Endothelial cell of umbilical vein (primary cell): Measurements from ENCODE around the gene IGFL2. TPM values are rescaled to one million over a fixed set of nuclear protein-coding genes. Genes with fewer than 3 reads are reported as not detected.

ENCODE experiments used
- BruUV-seq: library from RNA; stranded (reverse); fragments of 400-500 nt; replicated peaks from 2 replicates; lab custom pipeline; 2021; lab: Mats Ljungman, UMichigan
- CTCF ChIA-PET: fragments of 300-600, 350-600 bp; sonication (Branson Sonifier 250); formaldehyde crosslinking; loops from one replicate; lab custom pipeline; 2021; ENCODE audit warnings: antibody characterized with exemption, inconsistent platforms; lab: Charles Lee
- POLR2A ChIA-PET: fragments of 300-600, 350-600 bp; sonication (Branson Sonifier 250); formaldehyde crosslinking; loops from one replicate; lab custom pipeline; 2021; ENCODE audit warnings: antibody characterized with exemption, inconsistent platforms; lab: Charles Lee
- DNase-seq: peaks from one replicate; pipeline ENCODE4 v3.0.0-alpha.2; 2011; ENCODE audit warnings: low read depth, low spot score
- FAIRE-seq: peaks from 2 replicates; lab custom pipeline; 2011; peaks lifted over from hg19 to GRCh38; lab: Jason Lieb, UNC
- H2AFZ ChIP-seq: 2 replicates; pipeline ENCODE4 v1.6.0; 2012; ENCODE audit warnings: low read depth, low read length, control low read depth, inconsistent platforms
- H3K27ac ChIP-seq: 2 replicates; pipeline ENCODE4 v1.5.1; 2011; ENCODE audit warnings: low read depth, mild to moderate bottlenecking, control low read depth, low read length, moderate library complexity; ENCODE audit not compliant: insufficient read depth
- H3K27me3 ChIP-seq, 2 experiments: 2 replicates each; pipeline versions ENCODE4 v1.6.0 to v1.6.1; 2011; ENCODE audit warnings: low read length in 2 of 2, mixed read lengths in 1 of 2; ENCODE audit not compliant: control insufficient read depth in 2 of 2, insufficient read depth in 2 of 2
- H3K36me3 ChIP-seq, 2 experiments: 2 replicates in 1 of 2; 3 replicates in 1 of 2; pipeline ENCODE4 v1.5.1; 2011; ENCODE audit warnings: low read length in 2 of 2, mild to moderate bottlenecking in 1 of 2, moderate library complexity in 1 of 2; ENCODE audit not compliant: control insufficient read depth in 2 of 2, insufficient read depth in 2 of 2; ENCODE audit errors: extremely low read depth in 1 of 2
- H3K4me1 ChIP-seq: 3 replicates; pipeline ENCODE4 v1.5.1; 2011; ENCODE audit warnings: mild to moderate bottlenecking, low read length; ENCODE audit not compliant: control insufficient read depth, insufficient read depth; ENCODE audit errors: extremely low read depth
- H3K4me2 ChIP-seq: 2 replicates; pipeline ENCODE4 v1.6.1; 2011; ENCODE audit warnings: low read length, control low read depth, mixed read lengths; ENCODE audit not compliant: insufficient read depth
- H3K4me3 ChIP-seq, 3 experiments: fragments of 200-600 bp in 1 of 3; sonication (generic), shearing (Covaris generic) in 1 of 3; replicated peaks in 1 of 3; 2 replicates each; pipeline ENCODE4 v1.5.1; 2011 to 2016; ENCODE audit warnings: control low read depth in 3 of 3, low read length in 3 of 3, mild to moderate bottlenecking in 2 of 3, inconsistent platforms in 1 of 3, low read depth in 1 of 3, moderate library complexity in 1 of 3; ENCODE audit not compliant: insufficient read depth in 1 of 3
- H3K79me2 ChIP-seq: 2 replicates; pipeline ENCODE4 v1.6.0; 2012; ENCODE audit warnings: low read length, inconsistent platforms; ENCODE audit not compliant: control insufficient read depth, insufficient read depth
- H3K9ac ChIP-seq: replicated peaks from 2 replicates; pipeline ENCODE3; 2011; ENCODE audit warnings: low read length, control low read depth; ENCODE audit not compliant: insufficient read depth; ENCODE audit errors: extremely low read depth
- H3K9me1 ChIP-seq: replicated peaks from 3 replicates; pipeline ENCODE4 v1.6.0; 2011; ENCODE audit warnings: mild to moderate bottlenecking, low read length; ENCODE audit not compliant: control insufficient read depth, insufficient read depth; ENCODE audit errors: extremely low read depth
- H3K9me3 ChIP-seq: replicated peaks from 2 replicates; pipeline ENCODE4 v1.5.1; 2012; ENCODE audit warnings: low read length, inconsistent platforms; ENCODE audit not compliant: control insufficient read depth, insufficient read depth
- H4K20me1 ChIP-seq: replicated peaks from 2 replicates; pipeline ENCODE3; 2011; ENCODE audit warnings: mild to moderate bottlenecking, low read length; ENCODE audit not compliant: control insufficient read depth, insufficient read depth; ENCODE audit errors: extremely low read depth
- EZH2 ChIP-seq: IDR thresholded peaks from 2 replicates; pipeline ENCODE4 v1.6.1; 2012; ENCODE audit warnings: borderline replicate concordance, low read depth, mild to moderate bottlenecking, moderate library complexity, low read length, inconsistent platforms; ENCODE audit not compliant: severe bottlenecking
- FOS ChIP-seq: IDR thresholded peaks from 2 replicates; pipeline ENCODE4 v1.6.1; 2011; ENCODE audit warnings: mild to moderate bottlenecking, low read length, moderate library complexity, borderline replicate concordance; ENCODE audit not compliant: insufficient read depth
- GATA2 ChIP-seq: IDR thresholded peaks from 2 replicates; pipeline ENCODE4 v1.7.0; 2011; ENCODE audit warnings: low read depth, mild to moderate bottlenecking, moderate library complexity, mixed read lengths, low read length; ENCODE audit not compliant: insufficient read length, insufficient read depth
- JUN ChIP-seq: IDR thresholded peaks from 2 replicates; pipeline ENCODE4 v1.6.1; 2011; ENCODE audit warnings: borderline replicate concordance, low read depth; ENCODE audit not compliant: insufficient read length, insufficient read depth
- MYC ChIP-seq: IDR thresholded peaks from one replicate; pipeline ENCODE4 v1.6.1; 2011; ENCODE audit warnings: mild to moderate bottlenecking, low read depth, low read length
- POLR2A ChIP-seq: IDR thresholded peaks from 2 replicates; pipeline ENCODE4 v1.6.1; 2012; ENCODE audit warnings: low read depth, mild to moderate bottlenecking, control low read depth, low read length
- POLR2AphosphoS5 ChIP-seq: IDR thresholded peaks from 2 replicates; pipeline ENCODE4 v1.6.1; 2012; ENCODE audit warnings: low read depth, mild to moderate bottlenecking, control low read depth, low read length, moderate library complexity; ENCODE audit not compliant: insufficient read depth
- dilution Hi-C: fragments of 300-500 bp; cut with MboI; formaldehyde crosslinking; loops from one replicate; pipeline ENCODE4 v1.15.0; 2019; ENCODE audit warnings: low sequenced_read_pairs; ENCODE audit not compliant: extremely low pct_ligation_motif_present
- intact Hi-C: fragments of 100-400 bp; cut with micrococcal nuclease; formaldehyde crosslinking; loops from one replicate; pipeline ENCODE4 v1.10.0; 2022
- polyA plus RNA-seq, 4 experiments: library from polyadenylated mRNA; depleted of rRNA in 3 of 4; stranded (reverse) in 3 of 4; unstranded in 1 of 4; fragments of >200 nt; gene quantifications; 2 replicates each; pipeline versions ENCODE4 v1.2.1 to v1.2.3, GENCODE V29; 2011 to 2012; ENCODE audit warnings: missing spikeins in 1 of 4
- total RNA-seq: library from RNA; stranded (reverse); gene quantifications from 2 replicates; pipeline ENCODE4 v1.2.3, GENCODE V29; 2021
- TF ChIP-seq, protein P1 (sequence below), 2 donors: IDR thresholded peaks; 1 replicate in 1 of 2; 2 replicates in 1 of 2; pipeline ENCODE4 v1.5.1; 2011; ENCODE audit warnings: low read length in 2 of 2, mild to moderate bottlenecking in 2 of 2, moderate library complexity in 2 of 2, control low read depth in 1 of 2, inconsistent platforms in 1 of 2, low read depth in 1 of 2; ENCODE audit not compliant: insufficient read depth in 1 of 2; ENCODE audit errors: extremely low read depth in 1 of 2
- TF ChIP-seq, protein P2 (sequence below): IDR thresholded peaks from 2 replicates; pipeline ENCODE4 v1.6.1; 2011; ENCODE audit not compliant: insufficient read depth, insufficient read length

IGFL2 gene
- total and polyA plus RNA-seq, 2 donors (not counting 3 experiments of a cell fraction or from before 2014, with no cell fraction given) = not detected

DNA sequence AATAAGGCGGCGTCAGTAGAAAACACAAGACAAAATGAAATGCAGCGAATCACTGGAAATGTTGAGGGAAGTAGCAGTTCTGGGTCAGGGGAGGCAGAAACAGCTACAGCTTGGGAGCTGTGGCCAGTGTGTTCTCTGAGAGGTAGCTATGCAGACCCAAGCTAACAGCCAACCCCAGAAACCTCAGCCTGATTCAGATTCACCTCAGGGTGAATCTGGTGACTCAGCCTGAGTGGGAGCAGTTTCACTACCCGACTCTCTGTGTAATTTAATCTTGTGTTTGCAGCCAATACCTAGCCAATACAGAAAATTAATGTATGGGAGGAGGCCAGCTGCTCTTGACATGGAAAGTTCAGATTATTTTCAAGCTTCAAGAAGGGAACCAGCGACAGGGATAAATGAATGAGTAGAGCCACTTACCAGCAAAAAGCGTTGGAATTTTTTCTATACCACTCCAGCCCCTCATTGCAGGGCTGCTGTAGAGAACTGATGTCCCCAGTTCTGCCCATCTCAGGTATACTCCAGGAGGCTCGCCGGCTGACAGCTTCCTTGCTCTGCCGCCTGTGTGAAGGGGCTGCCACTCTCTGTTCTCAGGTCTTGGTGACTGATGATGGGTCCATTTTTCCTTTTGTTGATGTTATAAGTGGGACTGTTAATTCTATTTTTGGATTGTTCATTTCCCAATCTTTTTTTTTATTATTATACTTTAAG, 32.5 kb upstream of the IGFL2 start:
- H3K4me3 ChIP-seq = no peak overlapping the region
- no peaks in the 10 kb centered on the region for H3K4me1 ChIP-seq
- H3K79me2 ChIP-seq = no peaks in the 10 kb centered on the region
- no peaks in the 10 kb centered on the region for H3K9me1 ChIP-seq
- H3K27ac ChIP-seq = no peak overlapping the region
- H3K36me3 ChIP-seq = no peaks in the 10 kb centered on the region
- ChIA-PET POLR2A (no interaction called here), CTCF (interaction anchor here (1.2 kb wide), 1 partner anchor 87 kb away, joined by 5 read pairs; no protein-coding TSS in a partner anchor)
- no peak for DNase-seq
- FAIRE-seq = no peak
- intact Hi-C loops = no loop called here
- no TSS peak for BruUV-seq
- no peak overlapping the region for H3K4me2 ChIP-seq
- no peaks in the 10 kb centered on the region for H3K9me3 ChIP-seq
- H3K27me3 ChIP-seq = peaks cover 32 to 57% of the 10 kb centered on the region in 2 experiments
- dilution Hi-C loops = no loop called here
- H4K20me1 ChIP-seq = no peaks in the 10 kb centered on the region
- TF ChIP-seq JUN = no peak
- no peak for TF ChIP-seq MYC
- TF ChIP-seq GATA2 = no peak
- TF ChIP-seq, protein P1, sequence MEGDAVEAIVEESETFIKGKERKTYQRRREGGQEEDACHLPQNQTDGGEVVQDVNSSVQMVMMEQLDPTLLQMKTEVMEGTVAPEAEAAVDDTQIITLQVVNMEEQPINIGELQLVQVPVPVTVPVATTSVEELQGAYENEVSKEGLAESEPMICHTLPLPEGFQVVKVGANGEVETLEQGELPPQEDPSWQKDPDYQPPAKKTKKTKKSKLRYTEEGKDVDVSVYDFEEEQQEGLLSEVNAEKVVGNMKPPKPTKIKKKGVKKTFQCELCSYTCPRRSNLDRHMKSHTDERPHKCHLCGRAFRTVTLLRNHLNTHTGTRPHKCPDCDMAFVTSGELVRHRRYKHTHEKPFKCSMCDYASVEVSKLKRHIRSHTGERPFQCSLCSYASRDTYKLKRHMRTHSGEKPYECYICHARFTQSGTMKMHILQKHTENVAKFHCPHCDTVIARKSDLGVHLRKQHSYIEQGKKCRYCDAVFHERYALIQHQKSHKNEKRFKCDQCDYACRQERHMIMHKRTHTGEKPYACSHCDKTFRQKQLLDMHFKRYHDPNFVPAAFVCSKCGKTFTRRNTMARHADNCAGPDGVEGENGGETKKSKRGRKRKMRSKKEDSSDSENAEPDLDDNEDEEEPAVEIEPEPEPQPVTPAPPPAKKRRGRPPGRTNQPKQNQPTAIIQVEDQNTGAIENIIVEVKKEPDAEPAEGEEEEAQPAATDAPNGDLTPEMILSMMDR (IDR thresholded peaks at IDR 0.05; ENCODE audit: extremely low read depth in 1 of 2, insufficient read depth in 1 of 2, low read depth in 1 of 2, low read length in 2 of 2) = no peak
- TF ChIP-seq, protein P2, sequence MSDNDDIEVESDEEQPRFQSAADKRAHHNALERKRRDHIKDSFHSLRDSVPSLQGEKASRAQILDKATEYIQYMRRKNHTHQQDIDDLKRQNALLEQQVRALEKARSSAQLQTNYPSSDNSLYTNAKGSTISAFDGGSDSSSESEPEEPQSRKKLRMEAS = no peak
- no peak for TF ChIP-seq POLR2A
- no peak for TF ChIP-seq EZH2
- TF ChIP-seq FOS = no peak
- no peak for TF ChIP-seq POLR2AphosphoS5
- H3K9ac ChIP-seq = no peak overlapping the region
- no peak overlapping the region for H2AFZ ChIP-seq
